HL-60 (cell line): Measurements from ENCODE around the gene TMEM151B.

Source experiments
- DNase-seq, 2 experiments: peaks; one replicate each; pipeline ENCODE4 v3.0.0-alpha.2; 2010 to 2020; ENCODE audit warnings: low read depth in 1 of 2, low spot score in 1 of 2
- H3K27ac ChIP-seq: fragments of 250-450 bp; sonication (Bioruptor Pico); replicated peaks from 2 replicates; pipeline ENCODE4 v1.5.1; 2020; ENCODE audit warnings: mild to moderate bottlenecking, moderate library complexity
- H3K27me3 ChIP-seq: fragments of 250-450 bp; sonication (Bioruptor Pico); 2 replicates; pipeline ENCODE4 v1.5.1; 2021; ENCODE audit warnings: mild to moderate bottlenecking, moderate library complexity; ENCODE audit not compliant: insufficient read depth, poor library complexity, severe bottlenecking
- H3K4me3 ChIP-seq: replicated peaks from 2 replicates; pipeline ENCODE4 v1.5.1; 2011; ENCODE audit warnings: mild to moderate bottlenecking, control low read depth, low read length; ENCODE audit not compliant: insufficient read depth
- GABPA ChIP-seq: IDR thresholded peaks from 2 replicates; pipeline ENCODE4 v1.6.1; 2012; ENCODE audit warnings: low read depth
- POLR2AphosphoS5 ChIP-seq: IDR thresholded peaks from 2 replicates; pipeline ENCODE4 v1.6.1; 2012; ENCODE audit warnings: low read depth
- SPI1 ChIP-seq: IDR thresholded peaks from 2 replicates; pipeline ENCODE4 v1.6.1; 2012; ENCODE audit warnings: low read depth, mild to moderate bottlenecking, borderline replicate concordance
- TF ChIP-seq, protein P1 (sequence below): IDR thresholded peaks from 2 replicates; pipeline ENCODE4 v1.6.1; 2012; ENCODE audit warnings: low read depth; ENCODE audit not compliant: insufficient replicate concordance
- TF ChIP-seq, protein P2 (sequence below): IDR thresholded peaks from one replicate; pipeline ENCODE4 v1.5.1; 2011; ENCODE audit warnings: low read length, control low read depth, inconsistent platforms; ENCODE audit not compliant: insufficient read depth

TMEM151B gene

DNA sequence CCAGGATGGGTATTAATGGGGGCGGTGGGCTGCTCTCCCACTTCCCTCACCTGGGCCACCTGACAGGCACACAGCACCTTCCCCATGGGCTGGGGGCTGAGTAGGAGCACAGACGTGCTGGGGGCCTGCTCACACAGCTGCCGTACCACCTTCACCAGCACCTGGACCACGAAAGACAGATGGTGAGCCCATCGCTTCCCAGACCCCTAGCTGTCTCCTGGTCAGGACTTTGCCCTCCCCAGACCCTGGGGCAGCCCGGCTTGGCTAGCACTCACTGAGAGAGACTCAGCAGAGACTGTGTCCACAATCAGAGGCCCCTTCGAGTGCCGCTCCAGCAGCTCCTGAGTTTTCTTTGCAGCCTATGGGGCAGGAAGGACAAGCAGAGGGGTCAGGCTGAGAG is 30.9 kb downstream of the TMEM151B start:
- DNase-seq, result no peak
- H3K27me3 ChIP-seq, result peaks cover 15% of the 10 kb centered on the region
- TF ChIP-seq, protein P1, sequence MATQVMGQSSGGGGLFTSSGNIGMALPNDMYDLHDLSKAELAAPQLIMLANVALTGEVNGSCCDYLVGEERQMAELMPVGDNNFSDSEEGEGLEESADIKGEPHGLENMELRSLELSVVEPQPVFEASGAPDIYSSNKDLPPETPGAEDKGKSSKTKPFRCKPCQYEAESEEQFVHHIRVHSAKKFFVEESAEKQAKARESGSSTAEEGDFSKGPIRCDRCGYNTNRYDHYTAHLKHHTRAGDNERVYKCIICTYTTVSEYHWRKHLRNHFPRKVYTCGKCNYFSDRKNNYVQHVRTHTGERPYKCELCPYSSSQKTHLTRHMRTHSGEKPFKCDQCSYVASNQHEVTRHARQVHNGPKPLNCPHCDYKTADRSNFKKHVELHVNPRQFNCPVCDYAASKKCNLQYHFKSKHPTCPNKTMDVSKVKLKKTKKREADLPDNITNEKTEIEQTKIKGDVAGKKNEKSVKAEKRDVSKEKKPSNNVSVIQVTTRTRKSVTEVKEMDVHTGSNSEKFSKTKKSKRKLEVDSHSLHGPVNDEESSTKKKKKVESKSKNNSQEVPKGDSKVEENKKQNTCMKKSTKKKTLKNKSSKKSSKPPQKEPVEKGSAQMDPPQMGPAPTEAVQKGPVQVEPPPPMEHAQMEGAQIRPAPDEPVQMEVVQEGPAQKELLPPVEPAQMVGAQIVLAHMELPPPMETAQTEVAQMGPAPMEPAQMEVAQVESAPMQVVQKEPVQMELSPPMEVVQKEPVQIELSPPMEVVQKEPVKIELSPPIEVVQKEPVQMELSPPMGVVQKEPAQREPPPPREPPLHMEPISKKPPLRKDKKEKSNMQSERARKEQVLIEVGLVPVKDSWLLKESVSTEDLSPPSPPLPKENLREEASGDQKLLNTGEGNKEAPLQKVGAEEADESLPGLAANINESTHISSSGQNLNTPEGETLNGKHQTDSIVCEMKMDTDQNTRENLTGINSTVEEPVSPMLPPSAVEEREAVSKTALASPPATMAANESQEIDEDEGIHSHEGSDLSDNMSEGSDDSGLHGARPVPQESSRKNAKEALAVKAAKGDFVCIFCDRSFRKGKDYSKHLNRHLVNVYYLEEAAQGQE, result no peak
- TF ChIP-seq GABPA (no peak), POLR2AphosphoS5 (no peak), SPI1 (no peak)
- TF ChIP-seq, protein P2, sequence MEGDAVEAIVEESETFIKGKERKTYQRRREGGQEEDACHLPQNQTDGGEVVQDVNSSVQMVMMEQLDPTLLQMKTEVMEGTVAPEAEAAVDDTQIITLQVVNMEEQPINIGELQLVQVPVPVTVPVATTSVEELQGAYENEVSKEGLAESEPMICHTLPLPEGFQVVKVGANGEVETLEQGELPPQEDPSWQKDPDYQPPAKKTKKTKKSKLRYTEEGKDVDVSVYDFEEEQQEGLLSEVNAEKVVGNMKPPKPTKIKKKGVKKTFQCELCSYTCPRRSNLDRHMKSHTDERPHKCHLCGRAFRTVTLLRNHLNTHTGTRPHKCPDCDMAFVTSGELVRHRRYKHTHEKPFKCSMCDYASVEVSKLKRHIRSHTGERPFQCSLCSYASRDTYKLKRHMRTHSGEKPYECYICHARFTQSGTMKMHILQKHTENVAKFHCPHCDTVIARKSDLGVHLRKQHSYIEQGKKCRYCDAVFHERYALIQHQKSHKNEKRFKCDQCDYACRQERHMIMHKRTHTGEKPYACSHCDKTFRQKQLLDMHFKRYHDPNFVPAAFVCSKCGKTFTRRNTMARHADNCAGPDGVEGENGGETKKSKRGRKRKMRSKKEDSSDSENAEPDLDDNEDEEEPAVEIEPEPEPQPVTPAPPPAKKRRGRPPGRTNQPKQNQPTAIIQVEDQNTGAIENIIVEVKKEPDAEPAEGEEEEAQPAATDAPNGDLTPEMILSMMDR, result no peak
- no peak overlapping the region for H3K4me3 ChIP-seq
- no peak overlapping the region for H3K27ac ChIP-seq

DNA sequence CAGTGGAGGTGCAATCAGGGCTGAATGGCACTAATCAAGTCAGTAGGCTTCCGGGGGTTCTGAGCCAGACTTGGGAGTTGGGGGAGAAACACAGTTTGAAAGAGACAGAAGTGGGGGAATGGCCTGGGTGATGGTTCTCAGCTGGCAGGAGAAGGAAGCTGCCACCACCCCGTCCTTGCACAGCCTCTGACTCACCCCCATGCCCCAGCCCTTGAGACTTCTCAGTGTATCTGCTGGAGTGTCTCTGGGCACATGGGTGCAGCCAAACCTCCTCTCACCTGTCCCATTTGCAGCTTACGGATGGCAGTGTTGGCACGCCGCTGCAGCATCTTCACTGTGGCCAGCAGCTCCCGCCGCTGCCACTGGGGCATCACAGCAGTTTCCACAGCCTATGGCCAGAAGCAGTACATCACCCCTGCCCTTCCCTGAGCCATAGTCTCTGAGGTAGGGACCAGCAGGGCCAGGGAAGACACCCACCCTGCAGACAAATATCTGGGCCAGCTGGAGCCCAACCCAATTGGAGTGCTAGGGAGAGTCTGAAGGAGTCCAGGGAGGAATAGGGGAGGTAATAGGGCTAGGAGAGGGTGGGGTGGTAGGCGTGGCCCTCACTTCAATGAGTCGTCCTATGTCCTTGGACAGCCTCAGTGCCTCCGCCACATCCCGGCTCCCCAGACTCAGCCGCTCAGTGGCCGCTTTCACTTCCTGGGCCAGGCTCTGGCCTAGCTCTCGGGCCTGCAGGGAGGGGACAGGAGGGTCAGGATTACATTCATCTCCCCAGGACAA is 31.7 kb downstream of the TMEM151B start:
- no peak for DNase-seq
- no peak overlapping the region for H3K4me3 ChIP-seq

DNA sequence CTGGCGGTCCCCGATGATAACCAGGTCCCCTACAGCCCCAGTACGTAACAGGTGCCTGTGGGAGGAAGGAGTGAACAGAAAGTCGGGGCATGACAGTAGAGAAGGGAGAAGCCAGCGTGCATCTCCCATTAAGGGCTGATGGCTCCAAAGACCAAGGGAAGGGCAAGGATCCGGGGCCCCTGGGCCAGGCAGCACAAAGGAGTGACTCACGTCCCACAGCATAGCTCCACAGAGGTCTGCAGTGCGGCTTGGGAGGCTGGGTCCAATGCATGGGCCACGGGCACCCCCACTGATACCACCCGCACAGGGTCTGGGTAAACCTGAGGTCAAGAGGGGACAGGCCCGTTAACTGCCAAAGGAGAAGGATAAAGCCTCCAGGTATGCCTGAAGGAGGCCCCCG is 32.6 kb downstream of the TMEM151B start:
- Histone ChIP-seq H3K4me3 (no peak overlapping the region), H3K27me3 (peaks cover under 1% of the 10 kb centered on the region), H3K27ac (no peak overlapping the region)
- TF ChIP-seq, protein P2, result no peak
- TF ChIP-seq POLR2AphosphoS5, result no peak
- TF ChIP-seq SPI1, result no peak
- TF ChIP-seq GABPA, result no peak
- TF ChIP-seq, protein P1, result no peak
- DNase-seq, result no peak

More for the DNA sequence above, 31.7 kb downstream of the TMEM151B start:
- Histone ChIP-seq H3K27ac (no peak overlapping the region), H3K27me3 (peaks cover 8% of the 10 kb centered on the region)
- no peak for TF ChIP-seq SPI1

DNA sequence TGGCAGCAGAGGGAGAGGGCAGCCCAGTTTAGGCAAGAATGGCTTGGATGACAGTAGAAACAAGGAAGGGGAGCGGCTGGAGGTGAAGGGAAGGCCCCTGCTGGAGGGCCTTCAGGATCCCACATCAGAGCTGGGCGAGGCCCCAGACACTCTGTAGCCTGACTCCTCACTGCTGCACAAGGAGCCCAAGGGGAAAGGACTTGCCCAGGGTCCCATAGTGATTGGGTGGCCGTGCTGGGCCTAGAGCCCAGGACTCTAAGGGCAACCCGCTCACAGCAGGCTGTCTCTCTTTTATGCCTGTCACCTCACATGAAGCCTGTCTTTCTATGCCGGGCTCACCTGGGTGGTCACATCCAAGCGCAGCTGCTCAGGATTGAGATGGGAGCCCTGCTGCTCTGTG is 33.6 kb downstream of the TMEM151B start:
- TF ChIP-seq SPI1 (no peak), GABPA (no peak), POLR2AphosphoS5 (no peak)
- TF ChIP-seq, protein P2, result no peak
- TF ChIP-seq, protein P1, result no peak
- H3K4me3 ChIP-seq, result no peak overlapping the region
- no peak for DNase-seq
- H3K27ac ChIP-seq, result no peak overlapping the region
- no peaks in the 10 kb centered on the region for H3K27me3 ChIP-seq
